ENCODE measurements around the gene DGKH.

- TF ChIP-seq CTCF (IDR thresholded peaks at IDR 0.05) (no peak), POLR2A (IDR thresholded peaks at IDR 0.05) (no peak), POLR2AphosphoS5 (IDR thresholded peaks at IDR 0.05) (no peak)
Observed at GRCh38 chr13:42107421-42107820, 59.0 kb downstream of the DGKH start.

All from prostate gland (tissue), 2 donors.